Keratinocyte (primary cell): ENCODE data around the gene VWA5A. TPM values are rescaled to one million over a fixed set of nuclear protein-coding genes. Genes with fewer than 3 reads are reported as not detected.

Experiments
- DNase-seq: peaks from one replicate; pipeline ENCODE4 v3.0.0-alpha.2; 2011; ENCODE audit warnings: low read depth, missing footprints, low spot score
- FAIRE-seq: peaks from 2 replicates; lab custom pipeline; 2011; peaks lifted over from hg19 to GRCh38; lab: Jason Lieb, UNC
- H2AFZ ChIP-seq: 2 replicates; pipeline ENCODE4 v1.6.0; 2012; ENCODE audit warnings: low read length, control low read depth, inconsistent platforms; ENCODE audit not compliant: control insufficient read depth
- H3K27ac ChIP-seq: 2 replicates; pipeline ENCODE4 v1.5.1; 2011; ENCODE audit warnings: low read length; ENCODE audit not compliant: control insufficient read depth, insufficient read depth
- H3K27me3 ChIP-seq: 3 replicates; pipeline ENCODE4 v1.6.0; 2011; ENCODE audit warnings: low read length; ENCODE audit not compliant: control insufficient read depth, insufficient read depth; ENCODE audit errors: extremely low read depth
- H3K36me3 ChIP-seq, 2 experiments: 2 replicates in 1 of 2; 3 replicates in 1 of 2; pipeline ENCODE4 v1.5.1; 2011; ENCODE audit warnings: low read length in 2 of 2, mild to moderate bottlenecking in 1 of 2; ENCODE audit not compliant: control insufficient read depth in 2 of 2, insufficient read depth in 2 of 2; ENCODE audit errors: extremely low read depth in 1 of 2
- H3K4me1 ChIP-seq: 3 replicates; pipeline ENCODE4 v1.5.1; 2011; ENCODE audit warnings: low read length; ENCODE audit not compliant: control insufficient read depth, insufficient read depth; ENCODE audit errors: extremely low read depth
- H3K4me2 ChIP-seq: 3 replicates; pipeline ENCODE4 v1.6.0; 2011; ENCODE audit warnings: low read depth, low read length; ENCODE audit not compliant: control insufficient read depth, insufficient read depth; ENCODE audit errors: extremely low read depth
- H3K4me3 ChIP-seq, 3 experiments: fragments of 200-600 bp in 1 of 3; sonication (generic) in 1 of 3; 2 replicates in 2 of 3; 3 replicates in 1 of 3; pipeline ENCODE4 v1.5.1; 2011 to 2016; ENCODE audit warnings: low read length in 3 of 3, mild to moderate bottlenecking in 3 of 3, control low read depth in 2 of 3, inconsistent platforms in 1 of 3, low read depth in 1 of 3, mixed read lengths in 1 of 3, mixed run types in 1 of 3, moderate library complexity in 1 of 3; ENCODE audit not compliant: control insufficient read depth in 2 of 3, insufficient read depth in 2 of 3; ENCODE audit errors: extremely low read depth in 1 of 3
- H3K79me2 ChIP-seq: 2 replicates; pipeline ENCODE4 v1.6.0; 2012; ENCODE audit warnings: low read length; ENCODE audit not compliant: control insufficient read depth, insufficient read depth
- H3K9ac ChIP-seq: 3 replicates; pipeline ENCODE4 v1.6.0; 2011; ENCODE audit warnings: low read length; ENCODE audit not compliant: control insufficient read depth, insufficient read depth; ENCODE audit errors: extremely low read depth
- H3K9me1 ChIP-seq: 3 replicates; pipeline ENCODE4 v1.6.0; 2011; ENCODE audit warnings: low read length; ENCODE audit not compliant: control insufficient read depth, insufficient read depth; ENCODE audit errors: extremely low read depth
- H3K9me3 ChIP-seq: 2 replicates; pipeline ENCODE4 v1.5.1; 2012; ENCODE audit warnings: low read depth, low read length; ENCODE audit not compliant: control insufficient read depth
- H4K20me1 ChIP-seq: 3 replicates; pipeline ENCODE4 v1.6.0; 2011; ENCODE audit warnings: low read length; ENCODE audit not compliant: control insufficient read depth, insufficient read depth; ENCODE audit errors: extremely low read depth
- CTCF ChIP-seq, 3 experiments: IDR thresholded peaks in 1 of 3; conservative IDR thresholded peaks in 1 of 3; optimal IDR thresholded peaks in 1 of 3; 2 replicates in 2 of 3; 3 replicates in 1 of 3; pipeline versions ENCODE3 to v1.5.1; 2011; ENCODE audit warnings: low read length in 3 of 3, mild to moderate bottlenecking in 3 of 3, moderate library complexity in 2 of 3, control low read depth in 1 of 3, inconsistent platforms in 1 of 3; ENCODE audit not compliant: insufficient read depth in 2 of 3; ENCODE audit errors: extremely low read depth in 1 of 3
- EZH2 ChIP-seq: IDR thresholded peaks from one replicate; pipeline ENCODE4 v1.6.1; 2012; ENCODE audit warnings: inconsistent platforms, mild to moderate bottlenecking, low read length, moderate library complexity
- dilution Hi-C: fragments of 300-500 bp; cut with MboI; formaldehyde crosslinking; loops from one replicate; pipeline ENCODE4 v1.7.0; 2020; ENCODE audit warnings: low sequenced_read_pairs; ENCODE audit not compliant: extremely low pct_ligation_motif_present
- polyA plus RNA-seq, 5 experiments: library from polyadenylated mRNA; depleted of rRNA in 3 of 5; stranded (reverse) in 3 of 5; stranded (forward) in 1 of 5; unstranded in 1 of 5; fragments of >200 nt; gene quantifications; 1 replicate in 1 of 5; 2 replicates in 3 of 5; 3 replicates in 1 of 5; pipeline versions ENCODE4 v1.2.1 to v1.2.3, GENCODE V29; 2011 to 2012; ENCODE audit warnings: missing spikeins in 2 of 5, low read depth in 1 of 5, low replicate concordance in 1 of 5

VWA5A gene
- polyA plus RNA-seq, 1 donor (not counting 4 experiments of a cell fraction or from before 2014, with no cell fraction given): 36.4 TPM

DNA sequence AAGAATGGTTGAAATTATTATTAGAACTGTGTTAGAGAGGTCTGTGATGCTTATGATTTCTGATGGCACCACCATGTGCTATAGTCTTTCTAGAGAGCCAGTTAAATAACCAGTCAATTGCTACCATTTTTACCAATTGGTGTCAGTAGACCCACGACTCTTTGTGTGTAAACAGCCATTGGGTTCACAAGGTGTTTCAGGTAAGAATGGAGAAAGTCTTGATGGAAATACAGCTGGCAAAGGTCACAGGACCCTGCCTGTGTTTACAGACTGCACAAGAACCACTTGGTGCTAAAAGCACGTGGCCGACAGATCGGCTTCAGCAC lies 43.7 kb upstream of the VWA5A start:
- H4K20me1 ChIP-seq: no peaks in the 10 kb centered on the region
- dilution Hi-C loops: no loop called here
- no peaks in the 10 kb centered on the region for H3K36me3 ChIP-seq
- no peak overlapping the region for H3K9ac ChIP-seq
- DNase-seq (no peak), FAIRE-seq (no peak)
- H3K4me2 ChIP-seq: no peak overlapping the region
- no peaks in the 10 kb centered on the region for H3K9me3 ChIP-seq
- H3K4me3 ChIP-seq: no peak overlapping the region
- H3K79me2 ChIP-seq: no peaks in the 10 kb centered on the region
- no peak overlapping the region for H3K27ac ChIP-seq
- H2AFZ ChIP-seq: no peak overlapping the region
- H3K4me1 ChIP-seq: peaks cover 15% of the 10 kb centered on the region
- no peaks in the 10 kb centered on the region for H3K9me1 ChIP-seq
- TF ChIP-seq EZH2 (no peak), CTCF (optimal IDR thresholded peaks at IDR 0.05 in 1 of 3, IDR thresholded peaks at IDR 0.05 in 1 of 3, conservative IDR thresholded peaks at IDR 0.05 in 1 of 3; ENCODE audit: extremely low read depth in 1 of 3, insufficient read depth in 2 of 3, low read length in 3 of 3) (no peak)
- H3K27me3 ChIP-seq: no peaks in the 10 kb centered on the region

GRCh38 chr11:124072147-124072546 lies 43.1 kb upstream of the VWA5A start:
- H3K9me3 ChIP-seq: no peaks in the 10 kb centered on the region
- no peak overlapping the region for H2AFZ ChIP-seq
- no peak overlapping the region for H3K4me2 ChIP-seq
- H3K9ac ChIP-seq: no peak overlapping the region
- H3K9me1 ChIP-seq: no peaks in the 10 kb centered on the region
- H3K27me3 ChIP-seq: no peaks in the 10 kb centered on the region
- DNase-seq: no peak
- H3K4me3 ChIP-seq: no peak overlapping the region
- H4K20me1 ChIP-seq: no peaks in the 10 kb centered on the region
- H3K27ac ChIP-seq: no peak overlapping the region
- H3K4me1 ChIP-seq: peaks cover 18% of the 10 kb centered on the region
- no peak for TF ChIP-seq CTCF (optimal IDR thresholded peaks at IDR 0.05 in 1 of 3, IDR thresholded peaks at IDR 0.05 in 1 of 3, conservative IDR thresholded peaks at IDR 0.05 in 1 of 3; ENCODE audit: extremely low read depth in 1 of 3, insufficient read depth in 2 of 3, low read length in 3 of 3)
- no peak for TF ChIP-seq EZH2
- H3K36me3 ChIP-seq: no peaks in the 10 kb centered on the region
- H3K79me2 ChIP-seq: no peaks in the 10 kb centered on the region
- dilution Hi-C loops: no loop called here
- FAIRE-seq: no peak
